ENCODE results near the gene DSN1. TPM values are rescaled to one million over a fixed set of nuclear protein-coding genes. Genes with fewer than 3 reads are reported as not detected.

The DSN1 gene
- total and polyA plus RNA-seq, 2 of the 8 experiments (the other 6 are each of a cell fraction or from before 2014, with no cell fraction given): 12.0 to 26.2 TPM

DNA sequence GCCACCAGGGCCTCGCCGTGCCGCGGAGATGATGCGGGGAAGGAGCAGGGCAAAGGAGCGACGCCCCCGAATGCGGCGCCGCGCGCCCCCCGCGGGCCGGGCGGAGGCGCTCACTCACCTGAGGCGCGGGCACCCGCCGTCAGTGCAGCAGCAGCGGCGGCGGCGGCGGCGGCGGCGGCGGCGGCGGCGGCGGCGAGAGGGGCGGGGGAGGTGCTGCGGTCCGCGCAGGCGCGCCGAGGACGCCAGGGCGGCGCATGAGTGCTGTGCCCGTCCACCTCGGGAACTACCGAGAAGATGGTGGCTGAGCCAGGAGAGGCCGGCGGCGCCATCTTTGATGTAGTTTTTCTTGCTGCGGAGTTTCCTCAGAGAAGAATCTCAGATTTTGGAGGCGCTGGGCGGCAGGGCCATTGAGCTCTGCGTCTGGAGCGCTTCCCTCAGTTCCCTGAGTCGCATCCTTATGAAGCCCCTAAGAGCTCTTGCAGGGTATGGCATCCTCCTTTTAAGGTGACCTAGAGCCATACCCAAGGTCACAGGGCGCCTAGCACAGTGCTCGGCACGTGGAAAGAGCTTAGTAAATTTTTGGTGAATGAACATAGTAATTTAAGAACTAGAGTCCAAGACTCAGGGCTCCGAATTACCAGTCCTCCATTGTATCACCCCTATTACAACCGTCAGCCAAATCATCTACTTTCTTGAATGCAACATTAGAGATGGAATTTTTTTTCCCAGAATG lies 27.5 kb downstream of the DSN1 start, which contains the start of gene NDRG3 (continued):
- TF ChIP-seq CTBP2 (IDR thresholded peaks at IDR 0.05; ENCODE audit: borderline replicate concordance, insufficient read depth, insufficient read length, low read length): no peak
- TF ChIP-seq JUN (IDR thresholded peaks at IDR 0.05; ENCODE audit: low read depth, low read length): no peak
- no peak for TF ChIP-seq TAF7 (optimal IDR thresholded peaks at IDR 0.05; ENCODE audit: borderline replicate concordance, low read depth, low read length)
- no peak for TF ChIP-seq SP2 (IDR thresholded peaks at IDR 0.05; ENCODE audit: low read length)
- no peak for TF ChIP-seq RNF2 (IDR thresholded peaks at IDR 0.05; ENCODE audit: borderline replicate concordance, low read depth, low read length, missing control alignments, poor library complexity, severe bottlenecking)
- no peak for TF ChIP-seq SP1 (IDR thresholded peaks at IDR 0.05; ENCODE audit: low read depth, low read length)
- TF ChIP-seq JUND (IDR thresholded peaks at IDR 0.05; ENCODE audit: low read length): no peak
- TF ChIP-seq SRF (IDR thresholded peaks at IDR 0.05; ENCODE audit: low read depth, low read length): no peak
- peak; percentile 57 for TF ChIP-seq NRF1 (IDR thresholded peaks at IDR 0.05; ENCODE audit: low read depth, low read length)
- no peak for TF ChIP-seq BRCA1 (IDR thresholded peaks at IDR 0.05; ENCODE audit: low read depth, low read length)
- no peak for TF ChIP-seq GTF2F1 (IDR thresholded peaks at IDR 0.05; ENCODE audit: borderline replicate concordance, low read depth, low read length)
- TF ChIP-seq SIX5 (IDR thresholded peaks at IDR 0.05; ENCODE audit: low read depth, low read length): peak; percentile 56
- TF ChIP-seq CBX8 (IDR thresholded peaks at IDR 0.05; ENCODE audit: borderline replicate concordance, low read depth, low read length): no peak
- peak; percentile 64; the same call in 1 of the 2 replicates for TF ChIP-seq TAF1 (IDR thresholded peaks at IDR 0.05; ENCODE audit: low read depth, low read length)

All from H1 (cell line).